GM06990 (cell line): ENCODE results near the gene TAP1.
A peak's percentile ranks its signal among the peaks of the same experiment; 100 is the strongest.

Experiments
- DNase-seq: peaks from one replicate; pipeline ENCODE4 v3.0.0-alpha.2; 2011; ENCODE audit not compliant: insufficient read length; ENCODE audit errors: extremely low read depth
- H3K27me3 ChIP-seq: replicated peaks from 2 replicates; pipeline ENCODE4 v1.6.0; 2011; ENCODE audit warnings: low read length; ENCODE audit not compliant: control insufficient read depth, insufficient read depth
- H3K36me3 ChIP-seq: 2 replicates; pipeline ENCODE4 v1.5.1; 2011; ENCODE audit warnings: low read length; ENCODE audit not compliant: control insufficient read depth, insufficient read depth
- H3K4me3 ChIP-seq: replicated peaks from 2 replicates; pipeline ENCODE4 v1.5.1; 2011; ENCODE audit warnings: low read depth, mild to moderate bottlenecking, control low read depth, low read length
- CTCF ChIP-seq: IDR thresholded peaks from 2 replicates; pipeline ENCODE4 v1.5.1; 2011; ENCODE audit warnings: low read length, control low read depth, mild to moderate bottlenecking, inconsistent platforms; ENCODE audit not compliant: insufficient read depth, poor library complexity, severe bottlenecking

TAP1 gene

GRCh38 chr6:32888576-32888975 is 35.1 kb upstream of the TAP1 start:
- H3K27me3 ChIP-seq, result no peaks in the 10 kb centered on the region
- H3K36me3 ChIP-seq, result no peaks in the 10 kb centered on the region
- TF ChIP-seq CTCF, result no peak
- DNase-seq, result no peak
- H3K4me3 ChIP-seq, result no peak overlapping the region

- TF ChIP-seq CTCF, result no peak
- H3K36me3 ChIP-seq, result no peaks in the 10 kb centered on the region
- no peaks in the 10 kb centered on the region for H3K27me3 ChIP-seq
- H3K4me3 ChIP-seq, result no peak overlapping the region
- no peak for DNase-seq
Measured at GRCh38 chr6:32887616-32888015, 34.1 kb upstream of the TAP1 start.

GRCh38 chr6:32886681-32887383 is 33.3 kb upstream of the TAP1 start:
- no peak for DNase-seq
- H3K36me3 ChIP-seq, result no peaks in the 10 kb centered on the region
- no peaks in the 10 kb centered on the region for H3K27me3 ChIP-seq
- TF ChIP-seq CTCF, result no peak
- H3K4me3 ChIP-seq, result no peak overlapping the region

- Histone ChIP-seq H3K4me3 (no peak overlapping the region), H3K36me3 (no peaks in the 10 kb centered on the region), H3K27me3 (no peaks in the 10 kb centered on the region)
- peak; percentile 42 for TF ChIP-seq CTCF
- peak; percentile 31 for DNase-seq
Measured at GRCh38 chr6:32885698-32886286, 32.3 kb upstream of the TAP1 start.

- DNase-seq, result no peak
- Histone ChIP-seq H3K4me3 (no peak overlapping the region), H3K36me3 (no peaks in the 10 kb centered on the region), H3K27me3 (no peaks in the 10 kb centered on the region)
- TF ChIP-seq CTCF, result no peak
Measured at GRCh38 chr6:32883789-32884188, 30.3 kb upstream of the TAP1 start.
